GM18505 (cell line): ENCODE results near the gene NYAP1.
A peak's percentile ranks its signal among the peaks of the same experiment; 100 is the strongest.

Experiments
- ATAC-seq: cut with Tn5 transposase; IDR thresholded peaks from one replicate; pipeline ENCODE4 v1.9.1; 2021; ENCODE audit not compliant: unreplicated experiment
- POLR2A ChIP-seq: IDR thresholded peaks from 4 replicates; pipeline ENCODE4 v1.6.1; 2011; ENCODE audit warnings: borderline replicate concordance; ENCODE audit not compliant: insufficient read depth, insufficient read length; ENCODE audit errors: extremely low read depth

Gene NYAP1

DNA sequence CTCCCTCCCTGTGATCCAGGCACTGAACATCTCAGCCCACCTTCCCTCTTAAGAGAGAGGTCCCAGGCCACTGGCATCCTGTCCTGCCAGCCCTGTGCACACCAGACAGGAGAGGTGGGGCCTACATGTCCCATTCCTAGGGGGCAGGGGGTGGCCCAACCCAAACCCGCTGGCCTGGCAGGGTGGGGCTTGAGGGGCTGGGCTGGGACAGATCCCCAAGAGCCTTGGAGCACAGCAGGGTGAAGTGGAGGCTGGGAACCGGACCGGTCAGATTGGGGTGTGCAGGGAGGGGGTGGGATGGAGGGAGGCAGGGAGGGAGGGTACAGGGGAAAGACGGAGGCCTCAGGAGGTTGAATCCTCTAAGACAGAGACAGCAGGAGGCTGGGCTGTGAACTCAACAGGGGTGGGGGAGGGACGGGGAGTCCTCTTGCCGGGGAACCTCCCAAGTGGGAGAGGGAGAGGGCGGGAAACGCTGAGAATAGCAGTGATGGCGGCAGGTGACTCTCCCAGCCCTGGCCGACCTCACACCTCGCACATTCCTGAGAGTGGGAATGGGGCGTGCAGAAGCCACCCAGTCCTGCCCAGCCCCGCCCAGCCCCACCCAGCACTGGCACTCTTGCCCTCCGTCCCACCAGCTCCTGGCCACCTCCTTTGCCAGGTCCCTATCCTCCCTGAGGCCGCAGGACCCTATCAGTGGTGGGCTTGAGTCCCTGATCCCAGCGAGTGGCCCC lies 11.4 kb upstream of the NYAP1 start:
- no peak for TF ChIP-seq POLR2A
- no peak for ATAC-seq

- no peak for ATAC-seq
- TF ChIP-seq POLR2A, result no peak
Observed at GRCh38 chr7:100472854-100473499, 10.8 kb upstream of the NYAP1 start.

DNA sequence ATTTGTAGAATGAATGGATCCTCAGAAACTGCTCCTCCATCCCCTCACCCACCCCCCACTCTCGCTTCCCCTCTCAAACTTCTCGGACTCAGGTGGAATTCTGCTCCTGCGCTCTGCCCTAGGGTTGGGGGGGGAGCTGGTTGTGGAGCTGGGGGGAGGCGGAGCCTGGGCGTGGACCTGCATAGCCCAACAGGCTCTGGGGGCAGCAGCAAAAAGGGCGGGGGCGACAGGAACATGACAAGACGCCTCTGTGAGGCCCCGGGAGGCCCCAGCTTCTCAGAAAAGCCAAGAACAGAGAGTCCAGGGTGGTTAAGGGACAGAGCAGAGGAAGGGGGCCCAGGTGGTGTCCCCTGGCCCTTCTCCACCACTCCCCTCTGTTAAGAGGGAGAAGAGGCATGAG lies 8.2 kb upstream of the NYAP1 start:
- TF ChIP-seq POLR2A, result no peak
- ATAC-seq, result no peak

DNA sequence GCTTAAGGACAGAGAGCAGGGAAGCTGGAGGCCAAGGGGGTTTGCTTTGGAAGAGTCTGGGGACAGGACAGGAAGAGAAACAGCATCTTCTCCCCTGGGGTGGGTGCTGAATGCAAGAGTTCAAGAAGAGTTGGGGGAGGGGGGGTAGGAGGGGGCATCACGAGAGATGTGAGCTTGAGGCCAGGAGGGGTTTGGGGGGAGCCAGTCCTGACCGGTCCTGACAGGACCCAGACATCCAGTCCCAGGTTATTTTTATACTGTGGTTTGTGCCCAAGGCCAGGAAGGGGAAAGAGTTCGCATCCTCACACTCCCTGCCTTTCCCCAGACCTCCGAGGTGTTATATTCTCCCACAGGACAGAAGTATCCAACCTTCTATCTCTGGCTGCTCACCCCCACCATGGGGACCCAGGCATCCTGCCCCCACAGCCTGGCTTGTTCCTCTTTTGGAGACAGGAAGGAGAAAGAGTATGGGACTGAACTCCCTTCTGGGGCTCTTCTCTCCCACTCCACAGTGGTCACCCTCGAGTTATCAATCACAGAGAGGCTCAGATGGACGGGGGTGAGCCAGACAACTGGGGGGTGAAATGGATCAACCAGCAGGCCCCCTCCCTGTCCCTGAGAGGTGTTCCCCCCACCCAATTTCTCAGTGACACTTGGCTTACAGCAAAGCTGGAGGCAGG lies 7.5 kb upstream of the NYAP1 start:
- TF ChIP-seq POLR2A, result no peak
- ATAC-seq, result no peak

- TF ChIP-seq POLR2A, result no peak
- ATAC-seq, result no peak
Observed at GRCh38 chr7:100476903-100477870, 6.5 kb upstream of the NYAP1 start.

DNA sequence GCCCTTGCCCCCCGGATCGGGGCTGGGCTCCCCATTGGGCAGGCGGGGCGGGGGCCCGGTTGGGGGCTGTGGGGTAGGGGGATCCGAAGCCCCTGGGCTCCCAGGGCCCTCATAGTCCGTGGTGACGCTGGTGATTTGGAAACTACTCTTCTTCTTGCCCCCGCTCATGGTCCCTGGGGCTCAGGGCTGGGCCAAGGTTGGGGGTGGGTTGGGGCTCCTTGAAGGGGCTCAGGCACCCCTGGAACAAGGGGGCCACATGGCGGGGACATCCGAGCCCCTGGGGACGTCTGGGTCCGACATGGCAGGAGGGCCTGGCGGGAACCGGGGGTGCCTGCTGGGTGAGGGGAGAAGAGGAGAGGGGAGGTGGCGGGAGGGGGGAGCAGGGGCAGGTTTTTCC lies 5.9 kb upstream of the NYAP1 start:
- no peak for ATAC-seq
- TF ChIP-seq POLR2A, result no peak

DNA sequence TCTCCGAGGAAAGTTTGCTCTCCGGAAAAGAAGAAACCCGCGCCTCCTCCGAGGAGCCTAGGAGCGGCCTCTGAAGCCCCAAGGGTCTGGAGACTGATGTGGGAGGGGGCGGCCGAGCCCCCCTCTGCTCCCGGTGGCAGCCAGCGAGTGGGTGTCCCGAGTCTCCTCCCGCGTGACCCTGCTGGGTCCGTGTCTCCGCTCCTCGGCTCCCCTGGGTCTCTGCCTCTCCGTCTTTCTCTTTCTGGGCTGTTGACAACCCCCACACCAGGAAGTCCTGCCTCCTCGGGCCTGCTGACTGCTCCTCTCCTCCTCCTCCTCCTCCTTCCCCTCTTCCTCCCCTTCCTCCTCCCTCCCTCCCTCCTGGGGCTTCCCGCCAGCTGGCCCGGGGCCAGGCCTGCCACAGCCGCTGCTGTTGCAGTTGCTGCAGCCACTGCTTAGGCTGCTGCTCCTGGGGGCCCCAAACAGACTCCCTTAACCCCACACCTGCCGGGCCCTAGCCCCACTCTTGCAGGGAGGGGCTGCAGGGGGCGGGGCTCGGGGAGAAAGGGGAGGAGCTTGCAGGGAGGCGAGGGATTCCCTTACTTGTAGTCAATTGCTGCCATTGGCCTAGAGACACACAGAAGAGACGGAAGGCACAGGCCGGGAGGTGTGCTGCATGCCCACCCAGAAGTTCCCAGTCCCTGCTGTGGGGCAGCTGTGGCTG lies 4.6 kb upstream of the NYAP1 start, which contains the start of gene TSC22D4:
Gene TSC22D4 (minus strand): TSS at position 257 of the 703 bp plus-strand sequence. CDS start 1,176 bp downstream, outside the sequence.
- TF ChIP-seq POLR2A, result peak; percentile 87
- peak; percentile 52 for ATAC-seq

- no peak for TF ChIP-seq POLR2A
- ATAC-seq, result no peak
Observed at GRCh38 chr7:100481466-100481865, 2.3 kb upstream of the NYAP1 start.

GRCh38 chr7:100482728-100483089 lies 1.0 kb upstream of the NYAP1 start:
- TF ChIP-seq POLR2A, result no peak
- no peak for ATAC-seq

DNA sequence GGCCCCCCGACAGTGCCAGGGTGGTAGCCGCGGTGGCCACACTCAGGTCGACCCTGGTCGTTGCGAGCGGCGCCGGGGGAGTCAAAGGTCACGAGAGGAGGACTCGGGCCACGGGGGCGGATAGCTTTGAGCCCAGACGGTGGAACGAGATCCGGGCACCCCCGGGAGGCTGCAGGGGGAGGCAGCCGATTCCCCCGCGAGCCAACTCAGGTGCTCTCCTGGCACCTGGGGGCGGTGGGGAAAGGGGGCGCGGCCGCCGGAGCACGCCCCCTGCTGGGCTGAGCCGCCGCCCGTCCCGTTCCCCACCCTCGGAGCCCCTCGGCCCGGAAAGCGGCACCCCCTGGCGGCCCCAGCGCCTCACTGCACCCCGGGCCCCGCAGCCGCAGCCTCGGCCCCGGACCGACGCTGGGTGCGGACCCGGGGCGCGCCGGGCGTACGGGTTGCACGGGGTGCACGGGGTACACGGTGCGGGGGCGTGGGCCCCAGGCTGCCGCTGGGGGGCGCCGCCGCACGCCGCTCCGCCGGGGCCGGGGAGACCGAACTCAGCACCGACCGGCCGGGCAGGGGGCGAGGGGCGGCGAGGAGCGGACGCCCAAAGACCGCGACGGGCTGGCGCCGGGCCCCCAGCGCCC lies 521 bp upstream of the NYAP1 start:
- no peak for TF ChIP-seq POLR2A
- peak; percentile 49 for ATAC-seq

GRCh38 chr7:100484673-100485045 lies 932 bp downstream of the NYAP1 start:
- ATAC-seq, result no peak
- no peak for TF ChIP-seq POLR2A

DNA sequence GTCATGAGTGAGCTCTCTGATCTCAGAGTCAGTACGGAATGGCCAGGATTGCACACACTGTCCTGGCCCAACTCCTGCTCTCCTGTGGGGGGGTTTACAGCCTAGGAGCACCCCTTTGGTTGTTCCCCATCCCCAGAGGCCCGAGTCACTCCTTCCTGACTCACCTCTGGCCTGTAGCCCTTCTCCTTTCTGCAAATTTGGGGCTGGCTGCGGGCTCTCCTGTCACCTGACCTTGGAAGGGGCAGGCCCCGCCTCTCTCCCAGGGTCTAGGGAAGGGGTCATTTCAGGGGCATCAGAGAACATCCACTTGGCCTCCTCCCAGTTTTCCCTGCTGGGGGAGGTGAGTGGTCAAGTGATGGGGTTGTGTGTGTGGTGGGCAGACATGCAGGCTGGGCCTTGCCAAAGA lies 1.7 kb downstream of the NYAP1 start:
- TF ChIP-seq POLR2A, result no peak
- no peak for ATAC-seq
